Naive B cell (primary cell): Measurements from ENCODE around the gene GHRH. TPM values are rescaled to one million over a fixed set of nuclear protein-coding genes. Genes with fewer than 3 reads are reported as not detected.

Source experiments
- ATAC-seq, 2 donors: fragments of 150-1000 bp; cut with Tn5 transposase; 2 replicates each; pipeline ENCODE4 v1.10.0; 2021; ENCODE audit warnings: low read depth in 2 of 2, mild to moderate bottlenecking in 2 of 2, moderate library complexity in 2 of 2
- DNase-seq: peaks from one replicate; pipeline ENCODE4 v3.0.0; 2022
- H3K27ac Mint-ChIP-seq, 6 donors: one replicate each; pipeline ENCODE4 v1.8.0; 2020 to 2022; ENCODE audit warnings: mild to moderate bottlenecking in 6 of 6, mixed read lengths in 6 of 6, moderate library complexity in 5 of 6, inconsistent platforms in 2 of 6
- H3K27me3 Mint-ChIP-seq, 3 donors: one replicate each; pipeline ENCODE4 v1.8.0; 2021 to 2022; ENCODE audit warnings: mixed read lengths in 3 of 3, mild to moderate bottlenecking in 1 of 3
- H3K36me3 Mint-ChIP-seq, 2 donors: one replicate each; pipeline ENCODE4 v1.8.0; 2020 to 2022; ENCODE audit warnings: mixed read lengths in 2 of 2, inconsistent platforms in 1 of 2, mild to moderate bottlenecking in 1 of 2
- H3K4me1 Mint-ChIP-seq, 3 donors: one replicate each; pipeline ENCODE4 v1.8.0; 2020 to 2022; ENCODE audit warnings: mixed read lengths in 3 of 3, inconsistent platforms in 1 of 3, mild to moderate bottlenecking in 1 of 3, moderate library complexity in 1 of 3
- H3K4me3 Mint-ChIP-seq, 8 donors: one replicate each; pipeline ENCODE4 v1.8.0; 2020 to 2022; ENCODE audit warnings: mild to moderate bottlenecking in 8 of 8, mixed read lengths in 8 of 8, moderate library complexity in 8 of 8, inconsistent platforms in 2 of 8
- H3K9me3 Mint-ChIP-seq, 7 donors: one replicate each; pipeline ENCODE4 v1.8.0; 2020 to 2022; ENCODE audit warnings: mixed read lengths in 7 of 7, mild to moderate bottlenecking in 5 of 7, inconsistent platforms in 2 of 7, moderate library complexity in 1 of 7
- polyA plus RNA-seq, 6 donors: library from polyadenylated mRNA; unstranded; fragments of 300-500 nt; fragmentation: Illumina TruSeq; gene quantifications; one replicate each; pipeline ENCODE4 v1.2.3, GENCODE V29; 2021; ENCODE audit warnings: low read depth in 6 of 6

GHRH gene
- polyA plus RNA-seq, 6 donors from 2014 or later: not detected

- no peaks in the 10 kb centered on the region for H3K27me3 Mint-ChIP-seq
- peaks cover 19 to 29% of the 10 kb centered on the region in 2 donors for H3K36me3 Mint-ChIP-seq
- H3K4me3 Mint-ChIP-seq: no peak overlapping the region
- H3K4me1 Mint-ChIP-seq: peaks cover 33 to 54% (median 43%) of the 10 kb centered on the region in 3 donors
- ATAC-seq: no peak
- no peak for DNase-seq
- peaks cover 0 to 4% (median 0%) of the 10 kb centered on the region in 7 donors for H3K9me3 Mint-ChIP-seq
- H3K27ac Mint-ChIP-seq: no peak overlapping the region
Observed at GRCh38 chr20:37298190-37298939, 36.8 kb upstream of the GHRH start.

- H3K36me3 Mint-ChIP-seq: peaks cover 26 to 29% of the 10 kb centered on the region in 2 donors
- H3K4me3 Mint-ChIP-seq: peak overlapping the region in 1 of 8 donors; percentile 23
- H3K4me1 Mint-ChIP-seq: peaks cover 37 to 64% (median 52%) of the 10 kb centered on the region in 3 donors
- no peak for DNase-seq
- H3K27ac Mint-ChIP-seq: peak overlapping the region in 2 of 6 donors; percentile 70 to 91
- ATAC-seq: no peak
- H3K27me3 Mint-ChIP-seq: no peaks in the 10 kb centered on the region
- H3K9me3 Mint-ChIP-seq: peaks cover 0 to 5% (median 0%) of the 10 kb centered on the region in 7 donors
Observed at GRCh38 chr20:37297066-37297736, 35.6 kb upstream of the GHRH start.

- Mint-ChIP-seq H3K4me3 (peak overlapping the region in 1 of 8 donors; percentile 34), H3K27me3 (no peaks in the 10 kb centered on the region), H3K36me3 (peaks cover 18 to 21% of the 10 kb centered on the region in 2 donors), H3K9me3 (peaks cover 0 to 5% (median 0%) of the 10 kb centered on the region in 7 donors), H3K4me1 (peaks cover 38 to 67% (median 53%) of the 10 kb centered on the region in 3 donors), H3K27ac (peak overlapping the region in 2 of 6 donors; percentile 35 to 41)
- peak in 1 of 2 donors; percentile 39 for ATAC-seq
- DNase-seq: no peak
Observed at GRCh38 chr20:37296371-37296770, 34.8 kb upstream of the GHRH start.

GRCh38 chr20:37295595-37295994 lies 34.0 kb upstream of the GHRH start:
- Mint-ChIP-seq H3K4me1 (peaks cover 41 to 73% (median 57%) of the 10 kb centered on the region in 3 donors), H3K4me3 (peak overlapping the region in 3 of 8 donors; percentile 16 to 68 (median 66)), H3K27ac (peak overlapping the region in 3 of 6 donors; percentile 45 to 77 (median 77)), H3K36me3 (peaks cover 18 to 19% of the 10 kb centered on the region in 2 donors), H3K9me3 (peaks cover 0 to 5% (median 0%) of the 10 kb centered on the region in 7 donors), H3K27me3 (no peaks in the 10 kb centered on the region)
- ATAC-seq: no peak
- no peak for DNase-seq

GRCh38 chr20:37295001-37295400 lies 33.4 kb upstream of the GHRH start:
- Mint-ChIP-seq H3K27me3 (no peaks in the 10 kb centered on the region), H3K27ac (peak overlapping the region in 1 of 6 donors; percentile 2), H3K4me1 (peaks cover 37 to 73% (median 52%) of the 10 kb centered on the region in 3 donors), H3K36me3 (peaks cover 13% of the 10 kb centered on the region in 2 donors), H3K9me3 (peaks cover 0 to 5% (median 0%) of the 10 kb centered on the region in 7 donors), H3K4me3 (peak overlapping the region in 1 of 8 donors; percentile 76)
- ATAC-seq: no peak
- DNase-seq: no peak

GRCh38 chr20:37294262-37294981 lies 32.8 kb upstream of the GHRH start:
- no peaks in the 10 kb centered on the region for H3K27me3 Mint-ChIP-seq
- H3K36me3 Mint-ChIP-seq: peaks cover 9 to 13% of the 10 kb centered on the region in 2 donors
- H3K4me3 Mint-ChIP-seq: peak overlapping the region in 2 of 8 donors; percentile 16 to 76
- DNase-seq: no peak
- H3K4me1 Mint-ChIP-seq: peaks cover 38 to 73% (median 52%) of the 10 kb centered on the region in 3 donors
- peak overlapping the region in 2 of 6 donors; percentile 2 to 14 for H3K27ac Mint-ChIP-seq
- no peak for ATAC-seq
- H3K9me3 Mint-ChIP-seq: peaks cover 0 to 5% (median 0%) of the 10 kb centered on the region in 7 donors

GRCh38 chr20:37293301-37293943 lies 31.8 kb upstream of the GHRH start:
- peak overlapping the region in 4 of 6 donors; percentile 0 to 44 (median 22) for H3K27ac Mint-ChIP-seq

GRCh38 chr20:37291724-37292126 lies 30.1 kb upstream of the GHRH start:
- DNase-seq: no peak
- H3K36me3 Mint-ChIP-seq: peaks cover 9 to 13% of the 10 kb centered on the region in 2 donors
- H3K27ac Mint-ChIP-seq: peak overlapping the region in 4 of 6 donors; percentile 69 to 98 (median 90)
- H3K4me3 Mint-ChIP-seq: peak overlapping the region in 7 of 8 donors; percentile 35 to 98 (median 78)
- peaks cover 0 to 5% (median 0%) of the 10 kb centered on the region in 7 donors for H3K9me3 Mint-ChIP-seq
- no peak for ATAC-seq
- peaks cover 37 to 73% (median 45%) of the 10 kb centered on the region in 3 donors for H3K4me1 Mint-ChIP-seq
- H3K27me3 Mint-ChIP-seq: peaks cover 0 to 10% (median 0%) of the 10 kb centered on the region in 3 donors

More at GRCh38 chr20:37293301-37293943, 31.8 kb upstream of the GHRH start:
- ATAC-seq: no peak
- Mint-ChIP-seq H3K4me3 (peak overlapping the region in 1 of 8 donors; percentile 28), H3K4me1 (peaks cover 40 to 80% (median 52%) of the 10 kb centered on the region in 3 donors), H3K27me3 (no peaks in the 10 kb centered on the region), H3K36me3 (peaks cover 9 to 13% of the 10 kb centered on the region in 2 donors), H3K9me3 (peaks cover 0 to 5% (median 0%) of the 10 kb centered on the region in 7 donors)
- no peak for DNase-seq

GRCh38 chr20:37290158-37290810 lies 28.7 kb upstream of the GHRH start:
- Mint-ChIP-seq H3K4me1 (peaks cover 25 to 59% (median 32%) of the 10 kb centered on the region in 3 donors), H3K27ac (peak overlapping the region; percentile 49 to 100 (median 98)), H3K27me3 (peaks cover 0 to 11% (median 0%) of the 10 kb centered on the region in 3 donors), H3K4me3 (peak overlapping the region; percentile 92 to 98 (median 96)), H3K36me3 (peaks cover 9 to 13% of the 10 kb centered on the region in 2 donors), H3K9me3 (peaks cover 0 to 5% (median 0%) of the 10 kb centered on the region in 7 donors)
- ATAC-seq: no peak
- DNase-seq: no peak

- Mint-ChIP-seq H3K4me3 (peak overlapping the region in 5 of 8 donors; percentile 29 to 94 (median 51)), H3K27ac (peak overlapping the region in 5 of 6 donors; percentile 47 to 99 (median 80)), H3K27me3 (peaks cover 0 to 11% (median 0%) of the 10 kb centered on the region in 3 donors), H3K9me3 (no peaks in the 10 kb centered on the region), H3K36me3 (peaks cover under 1 to 5% of the 10 kb centered on the region in 2 donors), H3K4me1 (peaks cover 14 to 37% (median 17%) of the 10 kb centered on the region in 3 donors)
- ATAC-seq: no peak
- DNase-seq: no peak
Observed at GRCh38 chr20:37288091-37288490, 26.5 kb upstream of the GHRH start.

GRCh38 chr20:37285664-37286374 lies 24.2 kb upstream of the GHRH start:
- Mint-ChIP-seq H3K4me3 (no peak overlapping the region), H3K4me1 (peaks cover 0 to 17% (median 4%) of the 10 kb centered on the region in 3 donors), H3K36me3 (no peaks in the 10 kb centered on the region), H3K9me3 (no peaks in the 10 kb centered on the region), H3K27me3 (peaks cover 0 to 11% (median 0%) of the 10 kb centered on the region in 3 donors), H3K27ac (peak overlapping the region in 1 of 6 donors; percentile 15)
- DNase-seq (no peak), ATAC-seq (no peak)
